Renal cortex interstitium (tissue), 11 donors: ENCODE measurements around the gene C14orf132. TPM values are rescaled to one million over a fixed set of nuclear protein-coding genes. Genes with fewer than 3 reads are reported as not detected.
A peak's percentile ranks its signal among the peaks of the same experiment; 100 is the strongest.

ENCODE experiments used
- DNase-seq, 11 donors: peaks; one replicate each; pipeline ENCODE4 v3.0.0-alpha.2; 2013; ENCODE audit warnings: low read depth in 9 of 11, low spot score in 4 of 11; ENCODE audit errors: extremely low read depth in 1 of 11
- polyA plus RNA-seq, 3 donors: library from polyadenylated mRNA; unstranded; fragments of 120-200 nt; gene quantifications; one replicate each; pipeline ENCODE4 v1.2.1, GENCODE V29; 2013; ENCODE audit not compliant: insufficient read length in 3 of 3

C14orf132 gene
- polyA plus RNA-seq, 3 donors: 30.9 to 37.1 (median 31.4) TPM

DNA sequence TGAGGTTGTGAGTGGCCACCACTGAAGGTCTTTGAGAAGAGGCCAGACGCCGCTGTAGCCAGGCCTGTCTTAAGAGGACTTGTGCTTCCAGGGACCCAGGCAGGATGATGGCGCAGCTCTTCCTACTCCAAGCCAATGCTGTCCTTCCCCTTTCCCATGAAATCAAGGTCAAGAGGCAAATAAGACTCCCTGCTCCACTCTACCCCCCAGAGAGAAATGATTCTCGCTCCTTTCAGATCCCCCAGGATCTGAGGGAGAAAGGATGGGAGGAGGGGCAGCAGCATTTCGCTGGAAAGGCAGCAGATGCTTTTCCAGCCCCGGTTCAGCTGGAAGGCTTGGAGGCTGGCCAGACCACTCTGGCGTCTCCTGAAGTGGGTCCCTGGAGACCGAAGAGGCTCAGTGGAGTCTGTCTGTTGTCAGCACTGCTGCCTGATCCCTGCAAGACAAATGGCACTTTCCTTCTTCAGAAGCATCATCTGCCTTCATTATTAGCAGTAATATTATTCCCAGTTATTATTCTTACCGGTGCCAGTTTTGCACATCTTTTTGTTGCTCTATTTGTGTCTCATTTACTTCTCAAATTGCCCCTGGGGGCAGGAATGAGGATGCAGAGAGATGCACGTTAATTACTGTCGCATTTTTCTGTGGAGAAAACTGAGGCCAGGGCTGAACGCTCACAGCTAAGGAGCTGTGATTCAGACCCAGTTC lies 51.4 kb downstream of the C14orf132 start:
- DNase-seq: peak in 3 of 11 donors; percentile 54 to 63 (median 62)

DNA sequence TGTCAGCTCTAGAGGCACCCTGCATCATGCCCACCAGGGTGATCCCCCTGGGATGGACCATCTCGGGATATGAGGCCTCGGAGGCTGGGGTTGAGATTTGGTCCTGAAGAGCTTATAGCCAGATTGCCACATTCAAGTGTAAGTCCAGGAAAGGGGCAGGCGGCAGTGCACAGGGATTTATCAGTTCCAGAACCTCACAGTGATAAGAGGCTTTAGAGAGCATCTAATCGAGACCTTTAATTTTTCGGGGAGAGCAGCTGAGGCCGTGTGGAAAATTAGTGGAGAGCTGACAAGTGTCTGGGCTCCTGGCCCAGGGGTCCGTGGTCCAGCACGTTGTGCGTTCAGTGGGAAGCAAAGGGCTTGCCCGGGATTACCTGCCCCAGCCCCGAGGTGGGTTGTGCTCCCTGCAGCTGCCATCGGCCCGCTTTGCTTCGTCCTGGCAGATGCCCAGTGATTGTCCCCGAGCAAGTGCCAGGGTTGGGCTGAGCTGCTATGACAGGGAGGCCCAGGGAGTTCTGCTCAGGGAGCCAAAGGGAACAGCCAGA lies 52.1 kb downstream of the C14orf132 start:
- DNase-seq: no peak

DNA sequence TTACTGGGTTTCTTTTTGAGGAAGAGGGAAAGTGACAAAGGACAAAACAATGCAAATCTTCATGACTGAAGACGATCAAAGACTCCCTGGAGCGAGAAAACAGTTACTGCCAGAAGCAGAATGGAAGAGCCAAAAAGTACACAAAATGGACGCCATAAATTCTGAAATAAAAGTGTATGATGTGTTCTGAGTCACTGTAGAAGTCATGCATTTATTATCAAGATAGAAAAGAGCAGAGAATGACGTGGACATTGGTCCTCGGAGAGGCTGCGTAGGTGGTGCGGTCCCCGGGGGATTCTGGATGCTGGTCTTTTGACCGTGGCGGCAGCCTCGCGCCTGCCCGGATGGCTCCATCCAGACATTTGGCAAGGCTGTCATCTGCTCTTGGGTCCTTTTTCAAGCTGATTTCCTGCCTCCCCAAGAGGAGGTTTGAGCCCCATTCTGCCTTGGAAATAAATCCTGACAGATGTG lies 52.8 kb downstream of the C14orf132 start:
- no peak for DNase-seq

DNA sequence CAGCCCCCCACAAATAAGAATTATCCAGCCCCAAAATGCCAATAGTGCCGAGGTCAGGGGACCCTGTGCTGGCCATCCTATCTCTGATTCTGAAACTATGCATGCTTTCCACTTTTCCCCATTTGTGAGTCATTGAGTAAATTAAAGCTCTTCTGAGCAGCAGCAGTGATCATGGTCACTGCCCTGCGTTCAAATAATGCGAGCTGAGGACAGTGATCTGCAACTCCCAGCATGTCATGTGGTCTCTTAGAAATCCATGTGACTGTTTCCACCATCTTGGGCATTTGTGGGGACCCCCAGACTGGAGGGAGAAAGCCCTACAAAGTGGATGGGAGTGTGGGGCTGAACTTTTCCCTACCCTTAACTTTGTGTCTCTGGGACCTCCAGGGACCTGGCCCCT lies 53.8 kb downstream of the C14orf132 start:
- DNase-seq: no peak

DNA sequence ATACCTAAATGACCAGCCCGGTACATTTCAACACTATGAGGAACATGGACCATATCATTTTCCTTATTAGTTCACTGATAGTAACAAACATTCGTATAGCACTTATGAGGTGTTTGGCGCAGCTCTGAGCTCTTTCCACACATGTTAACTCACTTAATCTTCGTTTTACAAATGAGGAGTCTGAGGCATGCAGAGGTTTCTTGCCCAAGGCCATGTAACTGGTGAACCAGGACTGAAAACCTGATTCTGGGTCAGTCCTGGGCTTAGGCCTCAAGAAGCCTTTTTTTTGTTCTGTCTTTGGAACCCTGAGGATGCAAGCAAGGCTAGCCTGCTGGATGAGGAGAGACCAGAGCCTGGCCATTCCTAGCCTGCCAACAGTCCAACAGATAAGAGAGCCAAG lies 55.0 kb downstream of the C14orf132 start:
- no peak for DNase-seq

DNA sequence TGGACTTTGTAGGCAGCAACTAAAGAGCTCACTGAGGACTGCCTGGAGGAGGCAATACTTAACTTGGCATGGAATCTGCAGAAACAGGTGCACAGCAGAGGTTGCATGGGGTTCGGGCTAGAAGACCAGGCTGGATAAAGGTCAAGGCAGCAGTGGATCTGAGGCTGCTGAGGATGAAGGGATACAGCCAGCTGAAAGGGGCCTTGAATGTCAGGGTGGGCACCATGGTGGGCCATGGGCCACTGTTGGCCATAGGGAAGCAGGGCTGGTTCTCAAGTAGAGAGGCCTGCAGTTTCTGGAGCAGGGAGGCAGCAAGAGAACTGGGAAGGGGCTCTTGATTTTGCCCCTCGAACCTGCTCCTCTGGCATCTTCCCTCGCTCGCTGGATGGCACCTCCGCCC lies 55.5 kb downstream of the C14orf132 start:
- DNase-seq: no peak

DNA sequence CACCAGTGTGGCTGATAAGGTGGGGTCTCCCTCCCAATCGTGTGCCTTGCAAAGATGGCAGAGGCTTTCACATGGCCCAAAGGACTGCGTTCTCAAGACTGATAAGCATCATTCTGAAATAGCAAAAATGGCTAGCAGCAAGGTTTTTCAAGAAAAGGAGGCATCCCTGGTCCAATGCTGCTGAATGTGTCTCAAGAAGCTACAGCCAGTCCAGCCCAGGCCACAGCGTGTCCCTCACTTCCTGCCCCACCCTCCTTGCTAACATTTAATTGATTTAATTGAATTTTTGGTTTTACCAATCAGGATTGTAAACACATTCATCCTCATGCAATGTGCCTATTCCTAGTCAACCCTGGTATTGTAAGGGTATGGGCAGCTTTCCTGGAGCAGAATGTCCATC lies 55.9 kb downstream of the C14orf132 start:
- no peak for DNase-seq

DNA sequence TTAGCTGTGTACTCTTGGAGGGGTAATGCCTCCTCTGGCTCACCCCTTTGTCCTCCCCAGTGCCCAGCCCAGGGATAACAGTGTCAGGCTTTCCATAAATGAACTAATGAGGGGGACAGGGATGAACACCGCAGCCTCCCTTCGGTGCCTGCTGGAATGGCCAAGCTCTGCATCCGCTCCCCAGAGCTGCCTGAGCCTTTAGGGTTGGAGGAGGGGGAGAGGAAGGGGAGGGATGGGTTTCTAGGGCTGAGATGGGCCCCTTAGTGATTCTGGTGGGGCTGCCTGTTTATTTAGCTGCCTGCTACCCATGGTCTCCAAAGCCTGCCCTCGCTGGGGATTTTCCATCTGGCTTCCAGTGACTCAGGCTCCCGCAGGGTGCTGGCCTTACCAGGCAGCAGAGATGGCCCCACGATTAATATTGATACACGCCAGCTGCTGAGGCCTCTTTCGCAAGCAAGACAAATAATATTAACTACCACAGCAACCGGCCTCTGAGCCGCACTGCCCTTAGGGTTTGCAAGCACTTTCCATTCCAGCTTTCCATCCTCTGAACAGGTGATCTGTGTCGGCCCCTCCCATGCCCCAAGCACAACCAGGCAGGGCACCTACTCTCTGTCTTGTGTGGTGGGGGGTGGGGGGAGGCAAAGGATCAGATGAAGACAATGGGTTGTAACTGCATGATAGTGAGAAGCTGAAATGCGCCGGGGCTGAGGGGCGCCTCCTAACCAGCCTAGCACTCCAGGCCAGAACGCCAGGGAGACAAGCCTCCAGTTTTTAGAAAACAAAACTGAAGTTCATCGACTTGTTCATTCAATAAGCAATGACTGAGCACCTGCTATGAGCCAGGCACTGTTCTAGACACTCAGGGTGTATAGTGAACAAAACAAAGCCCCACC lies 56.7 kb downstream of the C14orf132 start:
- DNase-seq: peak in 1 of 11 donors; percentile 54

DNA sequence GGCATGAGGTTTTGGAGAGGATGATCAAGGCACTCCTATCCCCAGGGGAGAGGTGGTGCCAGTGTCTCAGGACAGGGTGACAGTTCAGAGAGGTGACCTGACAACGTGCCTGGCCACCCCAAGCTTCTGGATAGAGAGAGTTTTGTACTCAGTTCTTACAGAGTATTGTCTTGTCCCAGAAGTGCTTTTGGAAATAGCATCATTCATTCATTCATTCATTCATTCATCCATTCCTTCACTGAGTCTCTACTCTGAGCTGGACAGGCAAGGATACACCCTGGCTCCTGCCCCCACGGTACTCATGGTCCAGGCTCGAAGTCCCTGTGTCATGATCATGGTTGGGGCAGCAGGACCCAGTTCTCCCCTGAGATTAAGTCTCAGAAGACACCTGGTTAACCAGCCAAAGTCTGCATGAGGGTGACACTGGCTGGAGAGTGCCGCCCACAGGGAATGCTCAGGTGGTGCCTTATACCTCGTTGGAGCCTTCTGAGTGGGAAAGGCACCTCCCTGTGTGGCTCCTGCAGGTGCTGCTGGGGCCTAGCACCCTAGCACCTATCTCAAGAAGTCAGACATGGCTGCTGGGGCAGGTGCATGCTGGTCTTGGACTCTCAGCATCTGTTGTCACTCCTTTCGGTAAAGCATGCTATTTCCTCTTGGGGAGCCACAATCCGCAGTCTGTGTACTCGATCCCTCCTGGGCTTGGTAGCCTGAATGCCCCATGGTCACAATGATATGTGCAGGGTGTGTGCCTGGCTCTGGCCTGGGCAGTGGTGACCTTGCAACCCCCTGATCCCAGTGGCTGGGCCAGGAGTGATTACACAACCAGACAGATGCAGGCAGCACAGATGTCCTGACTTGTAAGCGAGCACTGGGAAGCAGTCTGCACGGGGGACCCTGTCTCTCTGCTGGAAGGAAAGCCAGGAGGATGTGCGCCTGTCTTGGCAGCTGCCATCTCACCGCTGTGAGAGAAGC lies 57.8 kb downstream of the C14orf132 start:
- no peak for DNase-seq

DNA sequence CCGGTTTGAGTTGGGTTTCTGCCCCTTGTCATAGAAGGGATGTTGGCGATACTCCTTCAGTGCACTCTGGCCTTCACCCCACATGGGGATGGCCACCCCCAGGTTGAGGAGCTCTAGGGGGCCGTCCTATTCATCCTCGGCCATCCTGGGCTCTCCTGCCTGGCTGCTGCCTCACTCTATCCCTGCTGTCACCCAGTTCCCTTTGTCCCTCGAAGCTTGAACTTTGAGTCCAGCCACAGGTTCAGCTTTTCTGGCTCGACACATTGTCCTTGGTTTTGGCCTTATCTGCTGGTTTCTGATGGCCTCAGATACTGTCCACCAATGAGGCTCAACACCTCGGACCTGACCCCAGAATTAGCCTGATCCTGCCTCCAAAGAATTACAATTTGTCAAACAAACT lies 58.6 kb downstream of the C14orf132 start:
- DNase-seq: no peak

DNA sequence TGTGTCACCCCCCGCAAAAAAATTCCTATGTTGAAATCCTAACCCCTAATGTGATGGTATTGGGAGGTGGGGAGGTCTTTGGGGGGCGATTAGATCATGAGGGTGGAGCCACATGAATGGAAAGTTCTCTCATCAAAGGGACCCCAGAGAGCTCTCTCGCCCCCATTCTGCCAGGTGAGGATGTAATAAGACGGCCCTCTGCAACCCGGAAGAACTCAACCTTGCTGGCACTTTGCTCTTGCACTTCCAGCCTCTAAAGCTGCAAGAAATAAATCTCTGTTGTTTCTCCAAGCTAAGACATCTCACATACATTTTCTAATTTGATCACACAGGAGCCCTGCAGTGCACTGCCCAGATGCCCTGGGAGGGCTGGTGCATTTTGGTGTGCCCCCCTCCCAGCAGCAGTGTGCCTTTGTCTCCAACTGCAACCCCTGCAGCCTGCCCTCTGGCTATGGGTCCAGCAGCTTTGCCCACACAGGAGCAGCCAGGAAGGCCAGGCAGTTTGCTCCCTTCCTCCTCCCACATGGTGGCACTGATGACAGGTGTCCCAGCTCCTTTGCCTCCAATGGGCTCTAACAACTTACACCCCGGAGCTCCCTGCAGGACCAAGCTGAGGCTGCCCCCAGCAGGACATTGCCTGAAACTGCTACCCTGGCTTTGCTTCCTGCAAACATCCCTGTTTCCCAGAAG lies 59.3 kb downstream of the C14orf132 start:
- DNase-seq: no peak

DNA sequence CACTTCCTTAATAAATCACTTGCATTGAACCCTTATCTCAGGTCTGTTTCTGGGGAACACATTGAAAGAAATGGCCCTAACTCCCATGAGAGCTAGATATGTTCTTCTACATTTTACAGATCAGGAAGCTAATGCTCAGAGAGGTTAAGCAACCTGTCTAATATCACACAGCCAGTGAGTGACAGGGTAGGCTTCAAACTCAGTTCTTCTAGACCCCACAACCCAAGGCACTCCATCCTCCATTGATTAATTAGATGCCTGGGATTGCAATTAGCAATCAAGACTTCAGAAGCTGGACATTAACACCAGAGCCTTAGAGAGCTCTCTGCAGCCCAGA lies 59.8 kb downstream of the C14orf132 start:
- DNase-seq: no peak

DNA sequence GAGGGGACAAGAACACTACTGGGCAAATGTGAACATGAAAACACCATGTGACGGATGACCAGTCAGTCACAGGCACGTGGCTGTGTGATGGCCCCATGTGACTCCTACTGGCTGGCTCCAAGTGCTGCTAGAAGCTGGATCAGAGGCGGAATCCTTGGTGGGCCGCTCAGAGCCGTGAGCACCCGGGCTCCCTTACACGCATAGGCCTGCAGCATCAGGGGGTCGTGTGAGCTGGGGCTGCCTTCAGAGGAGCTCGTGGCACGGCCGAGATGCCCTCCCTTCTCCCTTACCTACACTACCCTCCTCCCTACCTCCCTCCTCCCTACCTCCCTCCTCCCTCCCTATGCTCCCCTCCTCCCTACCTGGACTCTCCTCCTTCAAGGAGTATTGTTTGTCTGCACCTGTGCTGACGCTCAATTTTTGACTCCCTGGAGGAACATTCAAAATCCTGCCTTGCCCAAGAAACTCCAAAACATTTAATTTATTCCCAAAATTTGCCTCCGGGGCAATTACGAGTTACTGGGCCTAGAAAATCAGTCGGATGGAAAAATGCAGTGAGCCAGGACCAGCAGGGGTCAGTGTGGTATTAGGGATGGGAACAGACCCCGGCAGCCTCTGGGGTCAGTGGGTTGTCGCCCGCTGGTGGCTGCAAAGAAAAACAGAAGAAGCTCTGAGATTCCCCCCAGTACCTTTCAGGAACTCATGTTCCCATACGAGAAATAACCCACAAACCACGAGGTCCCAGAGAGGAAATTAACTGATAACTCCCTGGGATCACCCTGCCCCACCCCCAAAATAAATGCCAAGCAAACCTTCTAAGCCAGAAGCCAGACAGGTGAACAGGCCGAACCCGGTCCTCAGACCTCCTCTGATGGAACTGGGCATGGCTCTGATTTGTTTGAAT lies 61.3 kb downstream of the C14orf132 start:
- DNase-seq: peak in 9 of 11 donors; percentile 63 to 80 (median 69)

DNA sequence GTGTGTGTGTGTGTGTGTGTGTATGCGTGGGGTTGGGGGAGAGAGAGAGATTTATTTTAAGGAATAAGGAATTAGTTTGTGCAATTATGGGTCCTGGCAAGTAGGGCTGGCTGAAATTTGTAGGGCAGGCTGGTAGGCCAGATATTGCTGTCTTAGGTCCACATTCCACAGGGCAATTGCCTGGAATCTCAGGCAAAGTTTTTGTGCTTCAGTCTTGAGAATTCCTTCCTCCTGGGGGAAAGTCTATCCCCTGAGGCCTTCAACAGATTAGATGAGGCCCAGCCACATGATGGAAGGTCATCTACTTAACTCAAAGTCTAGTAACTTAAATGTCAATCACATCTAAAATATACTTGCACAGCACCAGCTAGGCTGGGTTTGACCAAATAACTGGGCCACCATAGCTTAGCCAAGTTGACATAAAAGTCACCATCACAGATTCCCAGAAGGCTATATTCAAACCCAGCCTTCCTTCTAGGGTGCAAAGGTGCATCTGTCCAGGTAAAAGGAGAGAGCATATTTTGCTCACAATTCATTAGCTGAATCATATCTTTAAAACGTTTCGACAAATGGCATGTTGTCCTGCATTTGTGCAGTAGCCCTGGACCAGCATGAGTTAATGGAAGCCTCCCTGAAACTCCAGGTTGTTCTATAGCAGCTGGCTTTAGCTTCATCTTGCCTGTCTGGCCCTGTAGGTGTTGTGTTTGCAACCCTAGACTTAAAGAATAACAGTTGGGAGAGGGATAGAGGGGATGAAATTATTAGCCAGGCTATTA lies 63.1 kb downstream of the C14orf132 start:
- no peak for DNase-seq

DNA sequence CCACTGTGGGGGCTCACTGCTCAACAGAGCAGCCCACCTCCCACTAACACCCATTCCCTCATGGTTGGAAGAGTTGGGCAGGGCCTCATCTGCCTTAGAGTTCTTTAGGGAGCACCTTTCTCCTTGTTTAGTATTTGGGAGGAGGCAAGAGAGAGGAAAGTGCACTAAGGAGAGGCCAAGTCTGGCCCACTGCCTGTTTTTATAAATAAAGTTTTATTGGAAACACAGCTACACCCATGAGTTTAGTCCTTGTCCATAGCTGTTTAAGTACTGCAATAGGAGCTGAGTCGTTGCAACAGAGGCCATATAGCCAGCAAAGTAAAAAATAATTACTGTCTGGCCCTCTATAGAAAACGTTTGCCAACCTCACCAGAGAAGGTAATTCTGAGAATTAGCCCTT lies 63.9 kb downstream of the C14orf132 start:
- no peak for DNase-seq

DNA sequence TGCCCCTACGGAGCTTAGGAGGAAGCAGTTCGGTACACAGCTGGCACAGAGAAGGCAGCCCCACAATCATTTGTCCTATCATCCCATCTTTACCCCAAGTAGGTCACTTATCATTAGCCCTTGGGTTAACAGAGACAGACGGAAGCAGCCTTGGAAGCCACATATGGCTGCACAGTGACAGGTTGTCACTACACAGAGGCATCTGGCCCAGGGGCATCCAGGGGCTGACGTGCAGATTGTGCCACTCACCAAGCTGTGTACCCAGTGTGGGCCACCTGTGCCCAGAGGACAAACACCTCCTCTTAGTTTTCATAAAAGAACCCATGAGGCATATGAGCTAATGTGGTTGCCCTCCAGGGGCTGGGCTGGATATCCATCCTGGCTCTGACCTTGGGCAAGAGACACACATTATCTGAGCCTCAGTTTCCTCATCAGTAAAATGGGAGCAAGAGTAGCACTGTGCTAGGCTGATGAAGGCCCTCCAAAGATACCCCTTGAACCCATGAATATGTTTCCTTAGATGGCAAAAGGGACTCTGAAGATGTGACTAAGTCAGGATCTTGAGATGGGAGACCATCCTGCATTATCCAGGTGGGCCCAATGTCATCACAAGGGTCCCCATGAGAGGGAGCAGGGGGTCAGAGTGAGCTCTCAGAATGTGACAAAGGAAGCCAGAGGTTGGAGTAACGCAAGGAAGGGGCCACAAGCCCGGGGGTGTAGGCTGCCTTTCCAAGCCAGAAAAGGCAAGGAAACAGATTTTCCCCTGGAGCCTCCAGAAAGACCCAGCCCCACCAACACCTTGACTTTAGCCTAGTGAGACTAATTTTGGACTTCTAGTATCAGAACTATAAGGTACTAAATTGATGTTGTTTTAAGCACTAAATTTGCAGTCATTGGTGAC lies 64.6 kb downstream of the C14orf132 start:
- no peak for DNase-seq
